B cell (primary cell): ENCODE measurements around the gene RAB31. TPM values are rescaled to one million over a fixed set of nuclear protein-coding genes. Genes with fewer than 3 reads are reported as not detected.

Experiments used
- ATAC-seq: fragments of 200-7000 bp; cut with Tn5 transposase; one replicate; pipeline ENCODE4 v1.10.0; 2021; ENCODE audit warnings: low read depth, mild to moderate bottlenecking, moderate number of reproducible peaks, moderate library complexity
- CTCF ChIA-PET: fragments of 350-600 bp; sonication (Branson Sonifier 250); formaldehyde crosslinking; loops from one replicate; lab custom pipeline; 2021; ENCODE audit warnings: antibody characterized with exemption, inconsistent platforms; lab: Charles Lee
- POLR2A ChIA-PET: fragments of 350-600 bp; sonication (Branson Sonifier 250); formaldehyde crosslinking; loops from one replicate; lab custom pipeline; 2021; ENCODE audit warnings: antibody characterized with exemption; lab: Charles Lee
- DNase-seq: peaks from one replicate; pipeline ENCODE4 v3.0.0; 2013
- H2AFZ ChIP-seq: 2 replicates; pipeline ENCODE4 v1.6.1; 2012; ENCODE audit warnings: mild to moderate bottlenecking, low read depth, low read length; ENCODE audit not compliant: insufficient read depth, poor library complexity, severe bottlenecking
- H3K27ac ChIP-seq, 2 donors: 1 replicate in 1 of 2; 2 replicates in 1 of 2; pipeline ENCODE4 v1.5.1; 2012 to 2013; ENCODE audit warnings: low read length in 2 of 2, mild to moderate bottlenecking in 2 of 2, moderate library complexity in 1 of 2
- H3K27me3 ChIP-seq, 4 experiments: fragments of 200-600 bp in 1 of 4; sonication (generic) in 1 of 4; replicated peaks in 1 of 4; 1 replicate in 2 of 4; 2 replicates in 2 of 4; pipeline versions ENCODE4 v1.6.1 to v1.7.0; 2013 to 2016; ENCODE audit warnings: low read length in 3 of 4, mild to moderate bottlenecking in 2 of 4, mixed read lengths in 1 of 4, moderate library complexity in 1 of 4; ENCODE audit not compliant: insufficient read depth in 4 of 4, control insufficient read depth in 3 of 4; ENCODE audit errors: control extremely low read depth in 1 of 4
- H3K36me3 ChIP-seq, 2 experiments: replicated peaks in 1 of 2; 1 replicate in 1 of 2; 2 replicates in 1 of 2; pipeline versions ENCODE4 v1.6.1 to v1.7.1; 2013; ENCODE audit warnings: low read length in 1 of 2; ENCODE audit not compliant: insufficient read depth in 2 of 2, control insufficient read depth in 1 of 2; ENCODE audit errors: control extremely low read depth in 1 of 2, extremely low read depth in 1 of 2
- H3K4me1 ChIP-seq, 2 donors: fragments of 200-600 bp in 1 of 2; sonication (generic) in 1 of 2; 1 replicate in 1 of 2; 2 replicates in 1 of 2; pipeline versions ENCODE4 v1.5.1 to v1.6.1; 2013 to 2017; ENCODE audit warnings: low read length in 2 of 2; ENCODE audit not compliant: control insufficient read depth in 2 of 2, insufficient read depth in 2 of 2
- H3K4me2 ChIP-seq: replicated peaks from 2 replicates; pipeline ENCODE3; 2012; ENCODE audit warnings: mild to moderate bottlenecking, low read depth, low read length; ENCODE audit not compliant: poor library complexity, severe bottlenecking
- H3K4me3 ChIP-seq, 5 experiments: fragments of 200-600 bp in 1 of 5; sonication (generic) in 1 of 5; 1 replicate in 3 of 5; 2 replicates in 2 of 5; pipeline versions ENCODE4 v1.5.1 to v1.7.0; 2011 to 2016; ENCODE audit warnings: low read length in 4 of 5, mild to moderate bottlenecking in 4 of 5, low read depth in 2 of 5, control low read depth in 1 of 5, moderate library complexity in 1 of 5; ENCODE audit not compliant: insufficient read depth in 1 of 5; ENCODE audit errors: control extremely low read depth in 1 of 5, extremely low read depth in 1 of 5
- H3K79me2 ChIP-seq: fragments of 200-600 bp; sonication (generic); one replicate; pipeline ENCODE4 v1.6.0; 2016; ENCODE audit warnings: low read length; ENCODE audit not compliant: control insufficient read depth, insufficient read depth
- H3K9ac ChIP-seq: fragments of 200-600 bp; sonication (generic); 2 replicates; pipeline ENCODE4 v1.6.1; 2017; ENCODE audit warnings: mild to moderate bottlenecking, low read length, moderate library complexity
- H3K9me3 ChIP-seq, 3 donors: one replicate each; pipeline versions ENCODE4 v1.6.1 to v1.7.1; 2013; ENCODE audit warnings: low read length in 2 of 3; ENCODE audit not compliant: control insufficient read depth in 2 of 3, insufficient read depth in 1 of 3; ENCODE audit errors: control extremely low read depth in 1 of 3
- H4K20me1 ChIP-seq: 2 replicates; pipeline ENCODE4 v1.6.0; 2012; ENCODE audit warnings: mild to moderate bottlenecking, low read length; ENCODE audit not compliant: insufficient read depth, control insufficient read depth, poor library complexity, severe bottlenecking
- H3K27ac Mint-ChIP-seq: one replicate; pipeline ENCODE4 v1.8.0; 2021; ENCODE audit warnings: mixed read lengths
- H3K27me3 Mint-ChIP-seq: one replicate; pipeline ENCODE4 v1.8.0; 2021; ENCODE audit warnings: mixed read lengths
- H3K4me1 Mint-ChIP-seq: one replicate; pipeline ENCODE4 v1.8.0; 2021; ENCODE audit warnings: mixed read lengths
- H3K4me3 Mint-ChIP-seq: one replicate; pipeline ENCODE4 v1.8.0; 2021; ENCODE audit warnings: mixed read lengths
- H3K9me3 Mint-ChIP-seq: one replicate; pipeline ENCODE4 v1.8.0; 2022; ENCODE audit warnings: mixed read lengths; ENCODE audit not compliant: insufficient read depth
- EZH2 ChIP-seq: IDR thresholded peaks from 2 replicates; pipeline ENCODE4 v1.6.1; 2012; ENCODE audit warnings: borderline replicate concordance, low read depth, mild to moderate bottlenecking, moderate library complexity, low read length; ENCODE audit not compliant: insufficient read depth, poor library complexity, severe bottlenecking
- WGBS: methylation state at CpG from one replicate; pipeline ENCODE4 v1.1.5; 2013; ENCODE audit warnings: missing lambda C conversion rate; ENCODE audit not compliant: insufficient coverage; 5-methylcytosine and 5-hydroxymethylcytosine counted together
- intact Hi-C: fragments of 100-400 bp; cut with micrococcal nuclease; formaldehyde crosslinking; loops from one replicate; pipeline ENCODE4 v1.10.0; 2022
- polyA plus RNA-seq: library from polyadenylated mRNA; depleted of rRNA; stranded (reverse); fragments of >200 nt; gene quantifications from 2 replicates; pipeline ENCODE4 v1.2.3, GENCODE V29; 2012
- total RNA-seq, 2 donors: library from RNA; stranded (reverse); fragments of 120-200 nt in 1 of 2; gene quantifications; 1 replicate in 1 of 2; 2 replicates in 1 of 2; pipeline versions ENCODE4 v1.2.3 to v1.2.4, GENCODE V29; 2013 to 2022
- TF ChIP-seq, protein P1 (sequence below): fragments of 200-600 bp; IDR thresholded peaks from one replicate; pipeline ENCODE4 v1.8.0; 2022; ENCODE audit warnings: antibody characterized with exemption, mild to moderate bottlenecking

The RAB31 gene
- total and polyA plus RNA-seq, 2 donors (not counting 1 experiment from before 2014, with no cell fraction given), result 15.5 to 44.6 TPM

DNA sequence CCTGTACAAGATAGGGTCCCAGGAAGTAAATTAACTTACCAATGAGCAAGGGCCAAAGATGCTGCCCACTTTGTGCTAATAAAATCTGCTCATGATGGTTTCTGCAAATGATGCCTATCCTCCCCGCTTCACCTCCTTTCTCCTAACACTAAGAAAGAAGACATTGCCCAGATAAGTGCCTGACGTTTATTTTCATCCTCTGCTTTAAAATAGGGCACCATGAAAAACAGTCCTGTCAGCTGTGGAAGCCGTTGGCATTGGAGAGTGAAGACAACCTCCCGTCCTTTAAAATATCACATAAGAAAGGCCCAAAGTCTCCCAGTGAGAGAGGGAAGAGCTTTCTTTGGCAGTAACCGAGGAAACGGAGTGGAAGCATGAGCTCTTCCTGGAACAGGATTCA is 176.0 kb downstream of the RAB31 start:
- no peak overlapping the region for H3K4me3 ChIP-seq
- H3K27ac Mint-ChIP-seq, result no peak overlapping the region
- intact Hi-C loops, result no loop called here
- H3K9me3 Mint-ChIP-seq, result no peaks in the 10 kb centered on the region
- H3K79me2 ChIP-seq, result no peaks in the 10 kb centered on the region
- POLR2A ChIA-PET, result no interaction called here
- H3K27ac ChIP-seq, result no peak overlapping the region
- ATAC-seq (no peak), DNase-seq (no peak)
- 80% methylated on average over 1 of the region's 6 CpGs for WGBS
- H3K4me1 ChIP-seq, result no peaks in the 10 kb centered on the region
- no peaks in the 10 kb centered on the region for H4K20me1 ChIP-seq
- H3K9me3 ChIP-seq, result no peaks in the 10 kb centered on the region
- H3K4me2 ChIP-seq, result no peak overlapping the region
- no peaks in the 10 kb centered on the region for H3K36me3 ChIP-seq
- CTCF ChIA-PET, result no interaction called here
- H3K4me1 Mint-ChIP-seq, result no peaks in the 10 kb centered on the region
- no peaks in the 10 kb centered on the region for H3K27me3 ChIP-seq
- H3K27me3 Mint-ChIP-seq, result peaks cover 3% of the 10 kb centered on the region
- no peak overlapping the region for H2AFZ ChIP-seq
- no peak overlapping the region for H3K4me3 Mint-ChIP-seq
- no peak for TF ChIP-seq EZH2
- TF ChIP-seq, protein P1, sequence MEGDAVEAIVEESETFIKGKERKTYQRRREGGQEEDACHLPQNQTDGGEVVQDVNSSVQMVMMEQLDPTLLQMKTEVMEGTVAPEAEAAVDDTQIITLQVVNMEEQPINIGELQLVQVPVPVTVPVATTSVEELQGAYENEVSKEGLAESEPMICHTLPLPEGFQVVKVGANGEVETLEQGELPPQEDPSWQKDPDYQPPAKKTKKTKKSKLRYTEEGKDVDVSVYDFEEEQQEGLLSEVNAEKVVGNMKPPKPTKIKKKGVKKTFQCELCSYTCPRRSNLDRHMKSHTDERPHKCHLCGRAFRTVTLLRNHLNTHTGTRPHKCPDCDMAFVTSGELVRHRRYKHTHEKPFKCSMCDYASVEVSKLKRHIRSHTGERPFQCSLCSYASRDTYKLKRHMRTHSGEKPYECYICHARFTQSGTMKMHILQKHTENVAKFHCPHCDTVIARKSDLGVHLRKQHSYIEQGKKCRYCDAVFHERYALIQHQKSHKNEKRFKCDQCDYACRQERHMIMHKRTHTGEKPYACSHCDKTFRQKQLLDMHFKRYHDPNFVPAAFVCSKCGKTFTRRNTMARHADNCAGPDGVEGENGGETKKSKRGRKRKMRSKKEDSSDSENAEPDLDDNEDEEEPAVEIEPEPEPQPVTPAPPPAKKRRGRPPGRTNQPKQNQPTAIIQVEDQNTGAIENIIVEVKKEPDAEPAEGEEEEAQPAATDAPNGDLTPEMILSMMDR, result no peak
- H3K9ac ChIP-seq, result no peak overlapping the region

DNA sequence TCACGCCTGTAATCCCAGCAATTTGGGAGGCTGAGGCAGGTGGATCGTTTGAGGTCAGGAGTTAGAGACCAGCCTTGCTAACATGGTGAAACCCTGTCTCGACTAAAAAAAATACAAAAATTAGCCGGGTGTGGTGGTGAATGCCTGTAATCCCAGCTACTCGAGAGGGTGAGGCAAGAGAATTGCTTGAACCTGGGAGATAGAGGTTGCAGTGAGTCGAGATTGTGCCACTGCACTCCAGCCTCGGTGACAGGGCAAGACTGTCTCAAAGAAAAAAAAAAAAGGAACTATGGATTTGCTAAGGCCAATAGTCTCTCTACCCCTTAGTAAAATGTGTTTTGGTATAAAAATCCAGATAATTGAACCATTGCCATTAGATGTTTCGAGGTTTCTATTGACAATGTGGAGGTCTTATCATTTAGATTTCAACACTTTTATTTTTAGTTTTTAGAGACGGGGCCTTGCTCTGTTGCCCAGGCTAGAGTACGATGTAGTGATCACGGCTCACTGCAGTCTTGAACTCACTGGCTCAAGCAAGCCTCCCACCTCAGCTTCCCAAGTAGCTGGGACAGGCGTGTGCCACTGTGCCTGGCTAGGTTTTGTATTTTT is 176.5 kb downstream of the RAB31 start:
- ATAC-seq (no peak), DNase-seq (no peak)
- no peaks in the 10 kb centered on the region for H3K9me3 Mint-ChIP-seq
- H3K27me3 ChIP-seq, result no peaks in the 10 kb centered on the region
- no peaks in the 10 kb centered on the region for H3K79me2 ChIP-seq
- ChIA-PET POLR2A (no interaction called here), CTCF (no interaction called here)
- no peak overlapping the region for H3K4me3 ChIP-seq
- H3K9ac ChIP-seq, result no peak overlapping the region
- no peaks in the 10 kb centered on the region for H3K4me1 ChIP-seq
- H3K27ac ChIP-seq, result no peak overlapping the region
- H2AFZ ChIP-seq, result no peak overlapping the region
- H3K4me1 Mint-ChIP-seq, result no peaks in the 10 kb centered on the region
- intact Hi-C loops, result no loop called here
- no peak overlapping the region for H3K4me3 Mint-ChIP-seq
- H3K4me2 ChIP-seq, result no peak overlapping the region
- 100% methylated on average over 4 of the region's 12 CpGs for WGBS
- H3K27me3 Mint-ChIP-seq, result peaks cover 3% of the 10 kb centered on the region
- no peak overlapping the region for H3K27ac Mint-ChIP-seq
- no peaks in the 10 kb centered on the region for H4K20me1 ChIP-seq
- H3K36me3 ChIP-seq, result no peaks in the 10 kb centered on the region
- no peak for TF ChIP-seq EZH2
- TF ChIP-seq, protein P1, result no peak
- H3K9me3 ChIP-seq, result no peaks in the 10 kb centered on the region
